DMS114 treated with DMSO at 0.1 percent for 48 hours (cell line): ENCODE data around the gene OR6C68.
"Not testable (repeated sequence)": the region's sequence is repeated elsewhere in the genome, so short reads cannot be mapped to it uniquely, and the experiment has no call there.

Experiments
- DNase-seq: peaks from one replicate; lab custom pipeline; 2025; ENCODE audit not compliant: unreplicated experiment; lab: John Stamatoyannopoulos, UW

Gene OR6C68

DNA sequence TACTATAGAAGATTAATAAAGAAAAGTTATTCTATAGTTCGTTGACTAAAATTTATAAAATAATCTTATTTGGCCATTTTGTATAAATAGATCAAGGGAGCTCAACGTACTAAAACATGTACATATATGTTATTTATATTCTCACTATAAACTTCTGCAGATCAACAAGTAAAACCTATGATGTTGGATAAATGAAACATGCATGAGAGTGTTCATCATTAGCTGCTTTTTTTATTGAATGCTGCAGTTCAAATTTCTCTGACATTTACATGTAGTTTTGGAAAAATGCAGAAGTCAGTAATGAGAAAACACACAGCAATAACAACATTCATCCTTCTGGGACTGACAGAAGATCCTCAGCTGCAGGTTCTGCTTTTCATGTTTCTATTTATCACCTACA is at the start of gene OR6C68:
Gene OR6C68 (plus strand): TSS at position 301 of the 400 bp plus-strand sequence. CDS start 0 bp downstream, at position 301.
- no peak for DNase-seq

DNA sequence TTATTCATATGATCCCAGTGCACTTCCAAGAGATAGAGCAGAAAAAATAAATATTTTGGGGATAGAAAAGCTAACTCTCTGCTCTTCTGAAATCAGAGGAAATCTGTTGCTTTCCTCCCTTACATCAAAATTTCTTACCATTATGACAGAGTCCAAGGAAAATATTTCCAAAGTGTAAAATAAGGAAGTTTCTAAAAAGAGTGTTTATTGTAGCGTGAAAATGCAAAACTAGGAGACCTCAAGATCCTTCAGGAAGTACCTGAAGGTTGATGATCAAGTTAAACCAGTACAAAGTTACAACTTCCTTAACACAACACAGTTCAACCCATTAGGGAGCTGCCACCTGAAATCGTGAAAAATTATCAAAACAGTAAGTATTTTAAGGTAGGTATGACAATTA is 48.4 kb upstream of the OR6C68 start, which contains the start of gene OR6C2:
Gene OR6C2 (plus strand): TSS at position 301 of the 400 bp plus-strand sequence. CDS start 8,138 bp downstream, outside the sequence.
- DNase-seq = no peak

DNA sequence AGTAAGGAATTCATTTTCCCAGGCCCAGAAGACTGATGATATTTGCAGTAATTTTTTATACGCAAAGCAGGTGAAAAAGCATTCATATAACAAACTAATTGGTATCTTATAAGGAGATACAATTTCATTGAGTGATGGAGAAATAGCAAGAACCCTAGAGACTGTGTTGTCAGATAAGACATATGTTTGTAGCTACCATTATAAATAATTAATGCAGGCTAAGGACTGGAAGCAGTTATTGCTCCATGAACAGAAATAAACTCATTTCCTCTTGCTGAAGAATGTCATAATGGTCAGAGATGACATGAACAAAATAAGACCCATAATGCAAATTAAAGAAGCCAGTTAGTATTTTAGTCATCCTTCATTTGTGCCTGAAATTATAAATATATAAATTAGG is 46.8 kb upstream of the OR6C68 start:
- no peak for DNase-seq

DNA sequence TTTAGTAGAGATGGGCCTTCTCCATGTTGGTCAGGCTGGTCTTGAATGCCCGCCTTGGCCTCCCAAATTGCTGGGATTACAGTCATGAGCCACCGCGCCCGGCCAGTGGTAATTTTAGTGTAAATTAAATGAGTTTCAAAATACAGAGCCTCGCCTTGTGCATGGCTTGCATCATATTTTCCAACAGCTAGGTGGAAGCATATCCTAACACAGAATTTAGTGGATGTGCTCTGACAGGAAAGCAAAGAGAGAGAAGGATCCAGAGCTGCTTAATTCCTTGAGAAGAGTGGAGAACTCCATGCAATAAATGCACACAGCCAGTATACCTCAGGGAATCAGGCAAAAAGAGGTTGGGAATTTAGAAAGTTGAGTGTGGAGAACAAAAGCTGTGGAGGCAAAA is 45.9 kb upstream of the OR6C68 start:
- DNase-seq = no peak

DNA sequence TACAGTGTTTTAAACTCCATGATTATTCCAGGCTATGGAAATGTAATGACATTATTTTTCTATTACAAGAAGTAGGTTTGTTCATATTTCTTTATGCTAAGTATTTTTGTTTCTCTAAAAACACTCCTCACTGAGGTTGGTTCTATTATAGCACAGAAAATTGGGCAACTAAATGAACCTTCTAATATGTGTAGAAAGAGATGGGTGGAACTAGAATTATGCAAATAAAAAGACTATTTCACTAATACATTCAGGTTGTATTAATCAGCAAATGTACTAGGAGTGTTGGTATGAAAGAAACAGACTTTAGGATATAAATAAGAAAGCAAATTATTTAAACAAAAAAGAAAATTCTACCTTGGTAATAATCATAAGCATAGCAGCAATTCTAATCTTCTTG is 43.4 kb upstream of the OR6C68 start:
- no peak for DNase-seq

DNA sequence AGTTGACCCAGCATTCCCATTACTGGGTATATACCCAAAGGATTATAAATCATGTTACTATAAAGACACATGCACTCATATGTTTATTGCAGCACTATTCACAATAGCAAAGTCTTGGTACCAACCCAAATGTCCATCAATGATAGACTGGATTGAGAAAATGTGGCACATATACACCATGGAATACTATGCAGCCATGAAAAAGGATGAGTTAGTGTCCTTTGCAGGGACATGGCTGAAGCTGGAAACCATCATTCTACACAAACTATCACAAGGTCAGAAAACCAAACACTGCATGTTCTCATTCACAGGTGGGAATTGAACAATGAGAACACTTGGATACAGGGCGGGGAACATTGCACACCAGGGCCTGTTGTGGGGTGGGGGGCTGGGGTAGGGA is 27.3 kb upstream of the OR6C68 start:
- not testable (repeated sequence) for DNase-seq

DNA sequence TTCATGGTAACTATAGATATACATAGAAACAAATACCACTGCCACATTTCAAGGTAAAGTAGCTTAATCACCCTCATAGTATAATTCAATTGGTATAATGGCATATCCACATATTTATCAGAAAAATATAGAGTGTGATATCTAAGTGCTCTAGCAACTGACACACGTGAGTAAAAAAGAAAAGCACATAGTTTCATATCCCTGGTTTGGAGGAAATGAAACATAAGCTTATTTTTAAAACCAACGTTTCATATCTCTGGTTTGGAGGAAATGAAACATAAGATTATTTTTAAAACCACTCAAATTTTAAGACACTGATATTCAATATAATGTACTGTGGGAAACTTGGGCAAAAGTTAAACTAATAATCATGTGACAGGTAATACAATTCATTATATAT is 24.3 kb upstream of the OR6C68 start:
- DNase-seq = no peak

DNA sequence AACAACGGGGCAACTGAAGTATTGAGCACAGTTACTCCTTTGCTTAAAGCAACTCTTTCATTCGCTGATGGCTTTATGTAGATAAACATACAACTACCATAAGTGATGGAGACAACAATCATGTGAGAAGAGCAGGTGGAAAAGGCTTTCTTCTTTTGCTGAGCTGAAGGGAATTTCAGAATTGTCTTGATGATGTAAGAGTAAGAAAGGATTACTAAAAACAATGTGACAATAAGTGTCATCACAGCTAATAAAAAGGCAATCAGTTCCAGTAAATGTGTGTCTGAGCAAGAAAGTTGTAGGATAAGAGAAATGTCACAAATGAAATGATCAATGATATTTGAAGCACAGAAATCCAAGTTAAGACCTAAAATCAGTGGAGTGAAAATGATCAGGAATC is 22.9 kb upstream of the OR6C68 start:
- no peak for DNase-seq

DNA sequence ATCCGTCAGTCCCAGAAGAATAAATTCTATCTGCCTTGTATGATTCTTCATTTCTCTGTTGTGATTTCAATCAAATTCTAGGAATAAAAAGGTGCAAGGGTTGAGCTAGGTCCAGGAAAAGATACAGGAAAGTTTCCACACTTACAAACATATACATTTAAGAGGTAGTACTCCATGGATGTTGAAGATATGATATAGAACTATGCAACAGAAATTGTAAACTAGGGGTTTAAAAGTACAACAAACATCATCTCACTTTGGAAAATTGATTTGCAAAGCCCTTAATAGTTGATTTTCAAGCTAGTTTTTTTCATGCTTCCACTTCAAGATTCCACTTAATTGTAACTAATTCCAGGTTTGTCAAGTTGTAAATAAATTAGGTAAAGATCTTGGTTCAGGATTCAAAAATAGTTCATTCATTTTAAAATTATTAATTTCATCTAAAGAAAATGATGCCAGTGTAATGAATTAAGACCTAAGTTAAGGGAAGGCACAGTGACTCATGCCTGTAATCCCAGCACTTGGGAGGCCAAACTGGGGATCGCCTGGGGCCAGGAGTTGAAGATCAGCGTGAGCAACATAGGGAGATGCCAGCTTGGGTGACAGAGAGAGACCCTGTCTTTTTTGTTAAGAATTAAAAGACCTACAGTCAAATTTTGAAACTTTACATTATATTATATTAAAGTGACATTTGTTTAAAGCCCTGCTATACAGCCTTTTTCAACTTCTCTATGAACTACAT is 21.9 kb upstream of the OR6C68 start, which contains the start of gene OR6C70:
Gene OR6C70 (minus strand): TSS at position 51 of the 742 bp plus-strand sequence. CDS start 0 bp downstream, at position 51.
- no peak for DNase-seq

DNA sequence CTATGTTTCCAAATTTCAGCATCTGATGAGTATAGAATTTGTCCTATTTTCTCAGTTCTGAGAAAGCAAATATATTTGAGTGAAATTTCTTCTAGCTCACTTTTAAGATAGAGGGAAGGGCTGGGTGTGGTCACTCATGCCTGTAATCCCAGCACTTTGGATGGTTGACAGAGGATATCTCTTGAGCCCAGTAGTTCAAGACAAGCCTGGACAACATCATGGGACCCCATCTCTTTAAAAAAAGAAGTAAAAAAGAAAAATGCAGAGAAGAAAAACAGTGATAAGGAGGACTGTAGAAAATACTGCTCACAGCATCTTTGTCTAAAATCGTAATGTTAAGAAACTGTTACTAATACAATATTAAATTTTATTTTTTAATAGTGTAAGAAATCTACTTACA is 19.9 kb upstream of the OR6C68 start:
- no peak for DNase-seq

DNA sequence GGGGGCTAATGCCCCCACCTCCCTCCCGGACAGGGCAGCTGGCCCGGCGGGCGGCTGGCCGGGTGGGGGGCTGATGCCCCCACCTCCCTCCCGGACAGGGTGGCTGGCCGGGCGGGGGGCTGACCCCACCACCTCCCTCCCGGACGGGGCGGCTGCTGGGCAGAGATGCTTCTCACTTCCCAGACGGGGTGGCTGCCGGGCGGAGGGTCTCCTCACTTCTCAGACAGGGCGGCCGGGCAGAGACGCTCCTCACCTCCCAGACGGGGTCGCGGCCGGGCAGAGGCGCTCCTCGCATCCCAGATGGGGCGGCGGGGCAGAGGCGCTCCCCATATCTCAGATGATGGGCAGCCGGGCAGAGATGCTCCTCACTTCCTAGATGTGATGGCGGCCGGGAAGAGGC is 13.0 kb upstream of the OR6C68 start:
- DNase-seq = not testable (repeated sequence)

DNA sequence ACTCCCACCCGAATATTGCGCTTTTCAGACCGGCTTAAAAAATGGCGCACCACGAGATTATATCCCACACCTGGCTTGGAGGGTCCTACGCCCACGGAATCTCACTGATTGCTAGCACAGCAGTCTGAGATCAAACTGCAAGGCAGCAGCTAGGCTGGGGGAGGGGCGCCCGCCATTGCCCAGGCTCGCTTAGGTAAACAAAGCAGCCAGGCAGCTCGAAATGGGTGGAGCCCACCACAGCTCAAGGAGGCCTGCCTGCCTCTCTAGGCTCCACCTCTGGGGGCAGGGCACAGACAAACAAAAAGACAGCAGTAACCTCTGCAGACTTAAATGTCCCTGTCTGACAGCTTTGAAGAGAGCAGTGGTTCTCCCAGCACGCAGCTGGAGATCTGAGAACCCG is 7.9 kb upstream of the OR6C68 start:
- DNase-seq = not testable (repeated sequence)

DNA sequence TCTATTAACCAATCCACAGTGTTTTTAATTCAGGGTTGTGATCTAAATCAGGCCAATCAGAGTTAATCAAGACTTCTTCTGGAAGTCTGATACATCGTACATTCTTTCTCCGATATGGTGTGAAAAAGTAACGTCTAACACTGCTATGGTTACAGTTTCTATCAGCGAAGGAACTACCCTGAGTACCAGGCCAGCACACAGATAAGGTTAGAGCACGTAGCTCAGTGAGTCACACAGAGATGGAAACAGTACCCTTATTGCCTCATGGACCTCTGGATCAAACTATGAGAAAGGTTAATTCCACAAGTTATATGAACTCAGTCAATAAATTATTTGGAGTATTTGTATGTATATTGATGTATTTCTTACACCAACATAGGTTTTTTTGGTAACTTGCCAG is 3.3 kb downstream of the OR6C68 start:
- no peak for DNase-seq

DNA sequence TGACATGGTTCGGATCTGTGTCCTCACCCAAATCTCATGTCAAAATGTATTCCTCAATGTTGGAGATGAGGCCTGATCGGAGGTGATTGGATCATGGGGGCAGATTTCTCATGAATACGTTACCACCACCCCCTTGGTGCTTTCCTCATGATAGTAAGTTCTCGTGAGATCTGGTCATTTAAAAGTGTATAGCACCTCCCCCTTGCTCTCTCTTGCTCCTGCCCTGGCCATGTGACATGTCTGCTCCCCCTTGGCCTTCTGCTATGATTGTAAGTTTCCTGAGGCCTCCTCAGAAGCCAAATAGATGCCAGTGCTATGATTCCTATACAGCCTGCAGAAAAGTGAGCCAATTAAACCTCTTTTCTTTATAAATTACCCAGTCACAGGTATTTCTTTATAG is 7.1 kb downstream of the OR6C68 start:
- DNase-seq = no peak

DNA sequence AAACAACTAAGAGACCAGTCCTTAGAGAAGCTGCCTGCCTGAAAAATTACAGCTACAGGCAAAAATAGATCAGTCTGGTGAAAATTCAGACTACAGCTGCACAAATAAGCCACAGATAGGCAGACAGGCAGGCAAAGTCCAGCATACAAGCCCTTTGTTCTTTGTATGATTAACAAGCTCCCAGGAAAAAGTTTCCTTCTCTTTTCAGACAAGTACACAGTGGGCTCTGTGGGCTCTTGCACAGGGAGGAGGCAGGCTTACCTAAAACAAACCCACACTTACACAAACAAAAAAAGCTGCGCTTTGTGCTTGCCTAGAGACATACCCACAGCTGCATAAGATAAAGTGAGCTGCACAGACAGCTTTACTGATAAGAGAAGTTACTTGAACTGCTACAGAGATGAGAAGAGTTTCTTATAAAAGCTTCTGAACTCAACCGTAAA is 7.7 kb downstream of the OR6C68 start:
- DNase-seq = no peak

DNA sequence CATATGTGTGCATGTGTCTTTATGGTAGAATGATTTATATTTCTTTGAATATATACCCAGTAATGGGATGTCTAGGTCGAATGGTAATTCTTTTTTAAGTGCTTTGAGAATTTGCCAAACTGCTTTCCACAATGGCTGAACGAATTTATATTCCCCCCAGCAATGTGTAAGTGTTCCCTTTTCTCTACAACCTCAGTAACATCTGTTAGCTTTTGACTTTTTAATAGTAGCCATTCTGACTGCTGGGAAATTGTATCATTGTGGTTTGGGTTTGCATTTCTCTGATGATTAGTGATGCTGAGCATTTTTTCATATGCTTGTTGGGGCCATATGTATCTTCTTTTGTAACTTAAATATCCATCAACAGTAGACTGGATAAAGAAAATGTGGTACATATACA is 9.4 kb downstream of the OR6C68 start:
- no peak for DNase-seq

DNA sequence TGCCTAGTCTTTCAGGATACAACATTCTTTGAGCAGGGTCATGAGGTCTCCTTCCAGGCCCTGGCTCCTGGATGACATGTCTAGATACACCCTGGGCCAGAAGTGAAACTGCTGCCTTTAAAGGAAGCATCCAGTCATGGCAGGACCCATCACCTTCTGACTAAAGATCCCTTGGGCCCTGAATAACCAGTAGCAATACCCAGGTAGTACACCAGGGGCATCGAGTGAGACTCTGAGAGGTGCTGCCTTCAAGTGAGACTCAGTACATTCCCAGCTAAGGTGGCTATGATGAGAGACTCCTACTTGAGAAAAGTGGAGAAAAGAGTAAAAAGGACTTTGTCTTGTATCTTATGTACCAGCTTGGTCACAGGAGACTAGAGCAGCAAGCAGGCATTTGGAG is 23.5 kb downstream of the OR6C68 start:
- DNase-seq = no peak

DNA sequence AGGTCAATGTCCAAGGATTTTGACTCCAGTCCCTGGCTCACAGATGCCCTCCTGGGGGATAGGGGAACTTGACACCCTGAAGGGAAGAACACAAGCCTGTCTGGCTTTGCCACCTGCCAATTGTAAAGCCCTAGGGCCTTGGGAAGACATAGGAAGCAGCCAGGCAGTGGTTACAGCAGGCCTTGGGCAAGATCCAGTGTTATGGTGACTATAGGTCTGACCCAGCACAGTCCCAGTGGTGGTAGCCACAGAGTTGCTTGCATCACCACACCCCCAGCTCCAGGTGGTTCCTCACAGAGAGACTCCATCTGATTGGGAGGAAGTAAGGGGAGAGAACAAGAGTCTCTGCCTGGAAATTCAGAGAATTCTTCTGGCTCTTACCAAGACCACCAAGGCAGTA is 24.2 kb downstream of the OR6C68 start:
- DNase-seq = no peak
